Amniotic epithelial cell (primary cell): ENCODE measurements around the gene IFI27L2.
A peak's percentile ranks its signal among the peaks of the same experiment; 100 is the strongest.

Experiments used
- DNase-seq: peaks from one replicate; pipeline ENCODE4 v3.0.0-alpha.2; 2010; ENCODE audit warnings: low read depth

Gene IFI27L2

GRCh38 chr14:94100847-94101246, 28.6 kb downstream of the IFI27L2 start:
- DNase-seq, result peak; percentile 62

GRCh38 chr14:94099006-94099405, 30.4 kb downstream of the IFI27L2 start:
- no peak for DNase-seq

- no peak for DNase-seq
These were observed 30.9 kb downstream of the IFI27L2 start for GRCh38 chr14:94098326-94098992.

GRCh38 chr14:94097091-94097490, 32.3 kb downstream of the IFI27L2 start:
- DNase-seq, result no peak

GRCh38 chr14:94093418-94093817, 36.0 kb downstream of the IFI27L2 start:
- DNase-seq, result no peak

- no peak for DNase-seq
These were observed 39.9 kb downstream of the IFI27L2 start for GRCh38 chr14:94089479-94089878.

- DNase-seq, result no peak
These were observed 40.9 kb downstream of the IFI27L2 start for GRCh38 chr14:94088516-94088915.

- no peak for DNase-seq
These were observed 41.5 kb downstream of the IFI27L2 start for GRCh38 chr14:94087891-94088290.

GRCh38 chr14:94081386-94081820, 48.0 kb downstream of the IFI27L2 start:
- no peak for DNase-seq

- peak; percentile 89 for DNase-seq
These were observed 48.6 kb downstream of the IFI27L2 start, which contains the start of the genes DDX24 and IFI27L1 for GRCh38 chr14:94080621-94081385. TSS of gene DDX24 (minus strand) at chr14:94081202. CDS start at chr14:94079742, 1,460 bp downstream. TSS of gene IFI27L1 (plus strand) at chr14:94081310. CDS start at chr14:94096938, 15,628 bp downstream.

GRCh38 chr14:94079891-94080620, 49.3 kb downstream of the IFI27L2 start:
- DNase-seq, result no peak

- DNase-seq, result no peak
These were observed 51.6 kb downstream of the IFI27L2 start for GRCh38 chr14:94077823-94078222.
